GM21367 (cell line): ENCODE measurements around the gene CDIP1.
A peak's percentile ranks its signal among the peaks of the same experiment; 100 is the strongest.
"Not testable (repeated sequence)": the region's sequence is repeated elsewhere in the genome, so short reads cannot be mapped to it uniquely, and the experiment has no call there.

Experiments
- ATAC-seq: cut with Tn5 transposase; IDR thresholded peaks from one replicate; pipeline ENCODE4 v1.9.1; 2021; ENCODE audit not compliant: unreplicated experiment

Gene CDIP1

DNA sequence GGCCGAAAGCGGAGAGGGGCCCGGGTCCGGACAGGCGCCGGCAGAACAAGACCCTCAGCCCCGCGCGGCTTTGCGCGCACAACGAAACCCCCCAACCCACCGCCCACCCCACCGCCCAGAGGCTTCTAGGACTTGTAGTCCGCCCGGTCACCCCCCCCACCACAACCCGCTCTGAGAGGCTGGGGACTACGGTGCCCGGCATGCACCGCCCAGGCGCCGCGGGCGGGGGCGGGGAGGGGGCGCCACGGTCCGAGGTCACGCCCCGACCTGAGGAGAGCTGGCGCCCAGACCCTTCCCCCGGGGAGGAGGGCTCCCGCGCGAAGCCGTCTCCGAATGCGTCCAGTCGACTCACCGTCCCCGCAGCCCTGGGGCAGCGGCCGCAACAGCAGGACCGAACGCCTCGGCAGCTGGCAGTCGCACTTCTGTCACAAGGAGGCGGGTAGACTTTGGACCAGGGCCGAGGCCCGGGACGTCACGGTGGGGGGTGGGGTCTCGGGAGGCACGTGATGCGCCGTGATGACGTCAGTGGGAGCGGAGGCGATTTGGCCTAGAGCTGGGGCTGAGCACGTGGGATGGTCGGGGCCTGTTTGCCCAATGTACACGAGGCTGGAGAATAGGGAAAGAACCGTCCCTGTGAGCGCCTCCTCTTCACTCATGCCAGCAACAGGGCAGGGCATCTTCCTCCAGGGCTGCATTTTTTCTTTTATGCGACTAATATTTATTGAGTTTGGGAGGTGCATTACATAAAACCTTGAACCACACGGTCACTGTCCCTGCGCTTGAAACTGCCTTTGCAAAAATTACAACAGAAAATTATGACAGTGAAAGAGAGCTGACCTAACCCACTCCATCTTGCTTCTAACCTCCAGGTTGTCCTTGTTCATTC, at the start of gene CDIP1:
Gene CDIP1 (minus strand): TSS at position 424 of the 886 bp plus-strand sequence. CDS start 24,643 bp downstream, outside the sequence.
- ATAC-seq, result peak; percentile 62

DNA sequence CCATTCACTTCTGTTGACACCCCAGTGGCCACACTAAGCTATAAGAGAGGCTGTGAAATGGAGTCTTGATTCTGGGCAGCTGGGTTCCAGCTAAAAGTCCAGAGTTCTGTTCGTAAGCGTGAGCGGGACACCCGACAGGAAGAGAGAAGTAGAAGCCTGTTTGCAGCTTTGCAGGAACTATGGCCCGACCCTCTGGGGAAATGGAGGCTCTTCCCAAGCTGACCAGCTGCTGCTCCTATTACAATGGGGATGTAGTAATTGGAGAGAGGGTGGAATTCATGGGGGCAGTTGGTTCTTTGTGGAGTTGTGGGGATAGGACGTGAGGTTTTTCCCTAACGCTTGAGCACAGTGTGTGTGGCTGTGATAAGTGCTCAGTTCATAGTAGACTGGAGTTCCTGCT, 47.7 kb upstream of the CDIP1 start:
- ATAC-seq, result no peak

DNA sequence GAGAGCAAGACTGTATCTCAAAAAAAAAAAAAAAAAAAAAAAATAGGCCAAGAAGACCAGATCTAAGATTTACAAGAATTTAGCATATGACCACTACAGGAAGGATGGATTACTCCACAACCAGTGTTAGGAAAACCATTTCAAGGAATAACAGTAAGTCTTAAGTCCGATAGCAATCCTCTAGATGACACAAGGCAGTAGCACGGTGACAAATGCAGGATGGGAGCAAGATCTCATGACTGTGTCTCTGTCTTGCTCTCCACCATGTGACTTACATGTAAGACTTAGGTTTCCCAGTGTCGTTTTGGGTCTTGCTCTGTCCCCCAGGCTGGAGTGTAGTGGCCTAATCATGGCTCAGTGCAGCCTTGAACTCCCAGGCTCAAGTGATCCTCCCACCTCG, 45.3 kb upstream of the CDIP1 start:
- ATAC-seq, result no peak

DNA sequence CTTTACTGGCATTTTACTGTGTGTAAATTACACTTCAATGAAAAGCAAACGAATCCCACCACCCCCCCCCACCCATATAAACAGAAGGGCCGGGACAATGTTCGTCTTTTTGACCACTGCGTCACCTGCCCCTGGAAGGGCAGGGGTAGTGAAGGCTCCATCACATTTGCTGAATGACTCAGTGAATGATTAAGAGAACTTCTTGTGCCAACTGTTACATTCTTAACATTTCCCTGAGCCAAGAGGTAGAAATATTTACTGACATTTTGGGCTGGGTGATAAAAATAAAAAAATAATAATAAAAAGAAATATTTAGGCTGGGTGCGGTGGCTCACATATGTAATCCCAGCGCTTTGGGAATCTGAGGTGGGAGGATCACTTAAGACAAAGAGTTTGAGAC, 41.7 kb upstream of the CDIP1 start:
- no peak for ATAC-seq

DNA sequence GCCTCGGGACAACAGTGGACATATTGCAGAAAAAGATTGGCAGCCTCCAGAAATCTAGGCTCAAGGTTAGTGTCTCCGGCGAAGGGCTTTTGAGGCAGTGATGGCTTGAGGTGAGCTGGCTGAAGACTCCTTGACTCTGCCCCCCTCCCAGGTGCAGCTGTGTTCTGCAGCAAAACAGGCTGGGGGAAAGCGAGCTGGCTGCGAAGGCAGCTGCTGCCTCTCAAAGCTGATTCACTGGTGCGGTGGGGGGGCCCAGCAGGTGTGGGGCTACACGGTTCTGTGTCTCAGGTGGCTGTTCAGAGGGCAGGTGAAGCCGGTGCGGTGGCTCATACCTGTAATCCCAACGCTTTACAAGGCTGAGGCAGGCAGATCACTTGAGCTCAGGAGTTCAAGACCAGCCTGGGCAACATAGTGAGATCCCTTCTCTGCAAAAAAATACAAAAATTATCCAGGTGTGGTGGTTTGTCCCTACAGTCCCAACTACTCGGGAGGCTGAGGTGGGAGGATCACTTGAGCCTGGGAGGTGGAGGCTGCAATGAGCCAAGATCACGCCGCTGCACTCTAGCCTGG, 40.5 kb upstream of the CDIP1 start:
- no peak for ATAC-seq

DNA sequence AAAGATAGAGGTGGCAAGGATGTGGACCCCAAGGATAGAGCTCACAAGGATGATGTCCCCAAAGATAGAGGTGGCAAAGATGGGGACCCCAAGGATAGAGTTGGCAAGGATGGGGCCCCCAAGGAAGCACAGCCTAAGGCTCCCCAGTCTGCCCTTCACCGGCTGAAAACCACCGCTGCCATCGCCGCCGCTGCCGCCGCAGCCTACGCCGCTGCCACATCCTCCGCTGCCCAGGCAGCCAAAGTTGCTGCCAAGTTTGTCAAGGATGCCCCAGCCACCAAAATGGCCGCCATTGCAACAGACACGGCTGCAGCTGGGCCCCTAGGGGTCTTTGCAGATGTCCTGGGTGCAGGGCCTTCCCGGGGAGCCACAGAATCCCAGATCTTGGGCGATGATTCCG, 37.4 kb upstream of the CDIP1 start:
- no peak for ATAC-seq

DNA sequence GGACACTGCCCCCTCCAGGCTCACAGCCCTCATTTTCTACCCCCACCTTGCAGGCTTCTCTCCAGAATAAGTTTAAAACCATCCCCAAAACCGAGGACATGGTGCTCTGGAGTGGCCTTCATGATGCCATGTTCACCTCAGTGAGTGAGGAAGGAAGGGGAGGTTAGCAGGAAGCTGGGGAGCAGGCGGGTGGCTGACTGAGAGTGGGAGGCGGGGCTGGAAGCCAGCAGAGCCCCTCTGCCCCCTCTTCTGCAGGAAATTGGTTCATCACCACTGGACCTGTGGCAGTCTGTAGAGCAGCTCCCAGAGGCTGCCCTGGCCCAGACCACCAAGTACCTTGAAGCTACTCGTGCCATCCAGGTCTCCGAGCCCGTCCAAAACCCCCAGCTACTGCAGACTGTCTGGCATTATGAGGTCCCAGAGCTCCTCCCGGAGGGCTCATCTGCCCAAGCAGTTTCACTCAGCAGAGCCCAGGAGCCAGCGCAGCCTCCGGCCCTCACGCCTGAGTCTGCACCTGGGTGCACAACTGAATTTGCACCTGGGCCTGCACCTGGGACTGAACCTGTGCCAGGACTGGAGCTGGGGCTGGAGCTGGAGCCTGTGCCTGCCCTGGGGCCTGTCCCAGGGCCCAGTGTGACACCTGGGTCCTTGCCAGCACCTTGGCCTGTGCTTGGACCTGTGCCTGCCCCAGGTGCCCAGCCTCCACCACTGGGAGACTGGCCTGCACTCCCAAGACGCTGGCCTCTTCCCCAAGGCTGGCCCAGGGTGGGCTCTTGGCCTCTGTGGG, 36.5 kb upstream of the CDIP1 start:
- ATAC-seq, result no peak

DNA sequence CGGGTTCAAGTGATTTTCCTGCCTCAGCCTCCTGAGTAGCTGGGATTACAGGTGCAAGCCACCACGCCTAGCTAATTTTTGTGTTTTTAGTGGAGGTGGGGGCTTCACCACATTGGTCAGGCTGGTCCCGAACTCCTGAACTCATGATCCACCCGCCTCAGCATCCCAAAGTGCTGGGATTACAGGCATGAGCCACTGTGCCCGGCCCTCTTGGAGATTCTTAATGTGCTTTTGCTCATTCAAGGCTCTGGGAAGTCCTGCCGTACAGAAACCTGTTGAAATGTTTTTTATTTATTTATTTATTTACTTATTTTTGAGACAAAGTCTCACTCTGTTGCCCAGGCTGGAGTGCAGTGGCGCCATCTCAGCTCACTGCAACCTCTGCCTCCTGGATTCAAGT, 35.4 kb upstream of the CDIP1 start:
- not testable (repeated sequence) for ATAC-seq

DNA sequence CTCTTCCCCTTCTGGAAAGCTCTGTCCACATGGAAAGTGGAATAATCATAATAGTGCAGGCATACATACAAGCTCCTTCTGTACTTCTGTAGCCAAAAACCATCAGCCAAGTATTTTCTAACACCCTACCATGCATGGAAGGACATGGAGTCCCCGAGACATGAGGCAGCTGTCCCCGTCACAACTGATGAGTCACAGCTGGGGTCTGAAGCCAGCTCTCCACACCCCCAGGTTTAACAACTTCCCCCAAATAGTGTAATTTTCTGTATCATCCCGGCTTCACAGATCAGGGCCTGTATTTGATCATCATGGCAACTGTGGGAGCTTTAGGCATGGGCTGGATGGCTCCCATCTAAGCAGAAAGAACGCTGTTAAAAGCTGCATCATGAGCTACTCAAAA, 34.1 kb upstream of the CDIP1 start:
- no peak for ATAC-seq

DNA sequence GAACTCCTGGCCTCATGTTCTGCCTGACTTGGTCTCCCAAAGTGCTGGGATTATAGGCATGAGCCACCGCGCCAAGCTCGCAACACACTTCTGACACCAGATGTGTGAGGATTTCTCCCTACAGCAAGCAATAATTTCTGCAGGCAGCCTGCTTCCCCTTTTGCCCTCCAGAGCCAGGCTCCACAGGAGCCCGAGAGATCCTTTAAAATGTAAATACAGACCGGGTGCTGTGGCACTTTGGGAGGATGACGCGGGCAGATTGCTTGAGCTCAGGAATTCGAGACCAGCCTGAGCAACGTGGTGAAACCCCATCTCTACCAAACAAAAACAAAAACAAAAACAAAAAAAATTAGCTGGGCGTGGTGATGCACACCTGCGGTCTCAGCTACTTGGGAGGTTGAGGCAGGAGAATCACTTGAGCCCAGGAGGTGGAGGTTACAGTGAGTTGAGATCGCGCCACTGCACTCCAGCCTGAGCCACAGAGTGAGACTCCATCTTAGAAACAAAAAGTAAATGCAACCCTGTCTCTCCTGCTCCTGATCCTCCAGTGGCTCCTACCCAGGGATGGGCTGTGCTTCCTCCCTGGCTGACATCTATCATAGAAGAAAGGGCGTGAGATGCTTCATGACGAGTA, 32.2 kb upstream of the CDIP1 start:
- no peak for ATAC-seq

DNA sequence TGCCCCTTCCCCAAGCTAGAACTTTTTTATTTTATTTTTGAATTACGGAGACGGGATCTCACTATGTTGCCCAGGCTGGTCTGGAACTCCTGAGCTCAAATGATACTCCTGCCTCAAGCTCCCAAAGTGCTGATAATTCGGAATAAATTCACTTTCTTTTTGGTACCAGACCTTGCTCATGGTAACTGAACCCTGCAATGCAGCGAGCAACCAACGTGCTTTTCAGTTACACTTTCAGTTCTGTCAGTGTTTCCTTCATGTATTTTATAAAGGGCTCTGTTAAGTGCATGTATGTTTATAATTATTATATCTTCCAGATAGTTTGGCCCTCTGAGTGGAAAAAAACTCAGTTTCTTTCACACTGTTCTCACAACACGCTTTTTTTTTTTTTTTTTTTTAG, 31.5 kb upstream of the CDIP1 start:
- ATAC-seq, result no peak

DNA sequence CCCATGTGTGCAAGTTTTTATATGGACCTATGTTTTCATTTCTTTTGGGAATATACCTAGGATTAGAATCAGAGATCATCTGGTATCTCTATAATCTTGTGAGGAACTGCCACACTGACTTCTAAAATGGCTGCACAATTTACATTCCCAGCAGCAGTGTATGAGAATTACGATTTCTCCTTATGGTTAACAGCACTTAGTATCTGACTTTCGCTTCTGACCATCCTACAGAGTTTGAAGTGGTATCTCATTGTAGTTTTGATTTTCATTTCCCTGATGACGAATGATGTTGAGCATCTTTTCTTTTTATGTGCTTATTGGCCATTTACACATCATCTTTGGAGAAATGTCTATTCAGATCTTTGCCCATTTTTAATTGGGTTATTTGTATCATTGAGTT, 27.6 kb upstream of the CDIP1 start:
- ATAC-seq, result no peak

DNA sequence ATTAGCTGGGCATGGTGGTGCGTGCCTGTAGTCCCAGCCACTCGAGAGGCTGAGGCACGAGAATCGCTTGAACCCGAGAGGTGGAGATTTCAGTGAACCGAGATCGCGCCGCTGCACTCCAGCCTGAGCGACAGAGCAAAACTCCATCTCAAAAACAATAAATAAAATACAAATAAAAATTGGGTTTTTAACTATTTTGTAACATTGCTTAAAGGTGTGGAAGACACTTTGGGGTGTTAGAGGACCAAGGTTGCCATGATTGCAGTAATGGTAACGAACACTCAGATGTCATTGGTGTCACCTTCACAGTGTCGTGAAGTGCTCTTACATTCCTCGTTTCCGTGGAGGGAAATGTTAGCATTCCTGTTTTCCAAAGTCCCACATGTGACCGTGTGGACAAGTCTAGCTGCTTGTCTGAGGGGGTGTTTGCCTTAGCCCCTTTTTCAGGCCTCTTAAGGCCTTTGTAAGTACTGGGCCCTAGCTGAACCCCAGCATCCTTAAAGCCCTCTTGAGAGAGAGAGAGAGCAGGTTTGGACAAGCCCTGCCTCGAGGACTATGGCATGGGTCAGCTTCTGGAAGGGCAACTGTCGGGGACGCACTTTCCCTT, 26.2 kb upstream of the CDIP1 start:
- no peak for ATAC-seq

DNA sequence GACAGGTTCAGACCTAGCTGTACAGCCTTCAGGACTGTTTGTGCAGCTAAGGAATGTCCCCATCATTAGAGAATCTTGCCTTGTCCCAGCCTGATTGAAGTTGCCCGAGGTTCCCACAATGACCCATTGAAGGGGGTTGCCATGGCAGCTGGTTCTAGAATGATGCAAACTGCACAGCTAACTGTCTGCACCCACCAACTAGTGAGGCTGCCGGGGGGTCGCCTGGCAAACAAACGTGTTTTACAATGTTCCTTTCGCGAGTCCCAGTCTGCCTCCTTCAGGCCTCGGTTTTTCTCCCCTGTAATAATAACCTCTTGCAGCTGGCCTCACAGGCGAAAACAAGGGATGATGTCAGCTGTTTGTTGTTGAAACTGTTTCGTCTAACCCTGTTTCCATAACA, 23.0 kb upstream of the CDIP1 start:
- ATAC-seq, result no peak

DNA sequence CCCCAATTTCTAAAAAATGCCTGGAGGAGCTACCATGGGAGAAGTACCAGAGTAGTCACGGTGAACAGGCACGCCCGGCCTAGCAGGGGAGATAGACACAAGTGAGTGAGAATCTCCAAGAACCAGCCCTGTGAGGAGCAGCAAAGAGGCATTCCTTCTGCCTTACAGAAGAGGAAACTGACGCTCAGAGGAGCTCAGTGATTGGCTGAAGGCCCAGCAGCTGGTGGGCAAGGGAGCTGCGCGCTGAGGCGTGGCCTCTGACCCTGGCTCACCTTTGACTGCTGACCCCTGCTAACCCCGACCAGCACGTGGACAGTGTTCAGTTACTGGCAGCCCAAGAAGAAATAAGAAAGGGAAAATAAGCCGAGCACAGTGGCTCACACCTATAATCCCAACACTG, 19.4 kb upstream of the CDIP1 start:
- no peak for ATAC-seq

DNA sequence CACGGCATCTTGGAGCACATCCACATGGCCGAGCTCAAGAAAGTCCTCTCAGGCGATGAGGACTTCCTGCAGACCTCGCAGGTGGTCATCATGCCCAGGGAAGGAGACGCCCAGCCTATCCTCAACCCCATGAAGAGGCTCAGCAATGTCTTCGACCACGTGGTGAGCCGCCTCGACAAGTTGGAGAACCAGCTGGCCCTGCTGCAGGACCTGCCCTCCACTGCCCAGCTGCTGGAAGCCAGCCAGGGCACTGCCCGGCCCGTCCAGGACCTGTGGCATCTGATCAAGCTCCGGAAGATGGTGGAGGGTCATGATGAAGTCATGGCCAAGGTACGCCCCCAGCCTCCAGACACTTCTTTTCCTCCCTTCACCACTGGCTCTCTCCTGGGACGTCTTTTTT, 18.0 kb upstream of the CDIP1 start:
- no peak for ATAC-seq

DNA sequence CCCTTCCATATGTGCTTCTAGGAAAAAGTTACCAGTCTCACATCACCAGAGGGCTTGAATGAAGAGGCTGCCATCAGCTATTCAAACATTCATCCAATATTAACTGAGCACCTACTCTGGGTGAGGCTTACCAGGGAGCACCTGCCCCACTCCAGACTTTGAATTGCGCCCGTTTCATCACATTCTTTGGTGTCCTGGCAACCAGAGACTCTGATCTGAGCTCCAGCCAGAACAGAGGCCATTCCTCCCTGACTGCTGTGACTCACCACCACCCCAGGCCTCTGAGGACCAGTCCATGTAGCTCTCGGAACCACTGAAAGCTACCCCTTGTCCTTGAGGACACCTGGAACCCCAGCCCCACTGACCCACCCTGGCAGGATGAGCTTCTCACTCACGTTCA, 17.5 kb upstream of the CDIP1 start, which contains the start of gene C16orf96:
Gene C16orf96 (plus strand): TSS at position 229 of the 400 bp plus-strand sequence. CDS start 150 bp downstream, at position 379.
- ATAC-seq, result no peak

DNA sequence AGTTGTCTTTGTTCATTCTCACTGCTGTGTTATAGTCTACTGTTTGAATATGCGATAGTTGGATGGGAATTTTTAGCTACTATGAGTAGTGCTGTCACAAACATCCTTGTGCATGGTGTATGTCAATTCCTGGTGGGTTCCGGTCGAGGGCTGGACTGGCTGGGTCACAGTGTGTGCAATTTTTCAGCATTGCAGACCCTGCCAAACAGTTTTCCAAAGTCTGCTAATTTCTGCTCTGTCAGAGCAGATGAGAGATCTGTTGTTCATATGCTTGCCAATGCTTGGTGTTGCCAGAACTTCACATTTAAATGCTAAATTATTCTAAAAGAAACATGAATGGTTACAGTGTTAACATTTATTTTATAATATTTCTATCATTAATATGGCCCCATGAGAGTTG, 14.0 kb upstream of the CDIP1 start:
- ATAC-seq, result no peak

DNA sequence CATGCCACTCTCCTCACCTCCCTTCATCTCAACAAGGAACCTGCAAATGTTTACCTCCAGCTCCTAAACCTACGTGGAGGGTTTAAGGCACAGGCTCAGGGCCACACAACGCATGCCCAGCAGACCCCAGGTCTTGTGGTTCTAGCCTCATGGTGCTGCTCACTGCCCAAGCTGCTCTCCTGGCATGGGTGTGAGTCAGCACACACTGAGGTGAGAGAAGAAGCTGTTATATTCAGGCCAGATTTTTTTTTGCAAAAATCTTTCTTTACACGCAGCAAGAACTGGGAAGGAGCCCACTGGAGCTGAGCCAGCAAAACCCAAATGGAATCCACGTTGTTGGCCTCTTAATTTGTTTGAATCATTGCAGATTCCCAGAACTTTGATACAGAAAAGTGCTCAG, 12.0 kb upstream of the CDIP1 start:
- ATAC-seq, result no peak

DNA sequence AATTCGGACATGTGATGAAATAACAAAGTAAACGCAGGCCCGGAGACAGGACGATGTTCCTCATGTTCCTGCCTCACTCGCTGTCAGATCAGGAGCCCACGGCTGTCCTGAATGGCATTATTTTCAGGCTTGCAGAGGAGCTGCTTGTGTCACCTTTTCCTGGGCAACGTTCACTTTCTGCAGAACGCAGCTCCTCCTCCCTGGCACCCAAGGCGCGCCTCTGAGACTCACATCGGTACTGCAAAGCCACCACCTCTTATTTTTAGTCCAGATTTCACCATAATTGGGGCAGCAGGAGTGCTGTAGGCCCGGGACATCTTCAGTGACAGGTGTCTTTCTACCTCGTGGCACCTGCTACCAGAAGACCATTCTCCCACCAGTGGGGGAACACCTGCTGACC, 9.6 kb upstream of the CDIP1 start:
- ATAC-seq, result no peak

DNA sequence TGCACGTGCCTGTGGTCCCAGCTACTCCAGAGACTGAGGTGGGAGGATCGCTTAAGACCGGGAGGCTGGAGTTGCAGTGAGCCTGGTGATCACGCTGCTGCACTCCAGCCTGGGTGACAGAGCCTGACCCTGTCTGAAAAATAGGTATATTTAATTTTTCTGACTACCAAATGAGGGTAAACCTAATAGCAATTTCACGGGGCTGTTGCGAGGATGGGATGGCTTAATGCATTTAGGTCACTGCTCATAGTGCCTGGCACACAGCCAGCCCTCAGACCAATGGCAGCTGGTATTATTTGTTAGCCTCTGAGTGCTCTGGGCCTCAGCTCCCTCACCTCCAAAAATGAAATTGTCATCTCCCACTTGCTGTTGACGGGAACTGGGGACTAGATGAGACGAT, 5.9 kb upstream of the CDIP1 start:
- ATAC-seq, result no peak
